Stimulated activated CD8-positive, alpha-beta memory T cell treated with anti-CD3 and anti-CD28 coated beads, Interleukin-12 subunit alpha, Interleukin-12 subunit beta, amount 100 ng/mL, for 1 hour (primary cell): ENCODE data around the gene ARG2.
"Not testable (repeated sequence)": the region's sequence is repeated elsewhere in the genome, so short reads cannot be mapped to it uniquely, and the experiment has no call there.

Source experiments
- DNase-seq: peaks from one replicate; pipeline ENCODE4 v3.0.0-alpha.2; 2020; ENCODE audit warnings: low read depth

The ARG2 gene

GRCh38 chr14:67586369-67586768 lies 33.4 kb upstream of the ARG2 start:
- no peak for DNase-seq

GRCh38 chr14:67589204-67589770 lies 30.4 kb upstream of the ARG2 start:
- no peak for DNase-seq

GRCh38 chr14:67593650-67594049 lies 26.1 kb upstream of the ARG2 start:
- DNase-seq, result not testable (repeated sequence)

GRCh38 chr14:67595392-67595791 lies 24.3 kb upstream of the ARG2 start:
- DNase-seq, result no peak

GRCh38 chr14:67599698-67600561 lies 19.8 kb upstream of the ARG2 start, which contains the start of gene PIGH:
PIGH (minus strand) TSS chr14:67600268; CDS start chr14:67600203, 65 bp downstream.
- peak; percentile 83 for DNase-seq

GRCh38 chr14:67600562-67600974 lies 19.2 kb upstream of the ARG2 start:
- not testable (repeated sequence) for DNase-seq

GRCh38 chr14:67602076-67602475 lies 17.6 kb upstream of the ARG2 start:
- no peak for DNase-seq

GRCh38 chr14:67602995-67603545 lies 16.6 kb upstream of the ARG2 start:
- no peak for DNase-seq

GRCh38 chr14:67607646-67608045 lies 12.1 kb upstream of the ARG2 start:
- DNase-seq, result no peak

- no peak for DNase-seq
Observed at GRCh38 chr14:67609642-67610310, 9.9 kb upstream of the ARG2 start.

- no peak for DNase-seq
Observed at GRCh38 chr14:67610491-67610890, 9.2 kb upstream of the ARG2 start.

GRCh38 chr14:67618617-67619063 lies 1.1 kb upstream of the ARG2 start:
- no peak for DNase-seq

GRCh38 chr14:67620217-67620785 lies 581 bp downstream of the ARG2 start:
- no peak for DNase-seq

- no peak for DNase-seq
Observed at GRCh38 chr14:67622675-67623074, 3.0 kb downstream of the ARG2 start.

- DNase-seq, result no peak
Observed at GRCh38 chr14:67623114-67623513, 3.4 kb downstream of the ARG2 start.

GRCh38 chr14:67626131-67626530 lies 6.4 kb downstream of the ARG2 start:
- not testable (repeated sequence) for DNase-seq

- no peak for DNase-seq
Observed at GRCh38 chr14:67627519-67627918, 7.8 kb downstream of the ARG2 start.

- no peak for DNase-seq
Observed at GRCh38 chr14:67630186-67630585, 10.5 kb downstream of the ARG2 start.

GRCh38 chr14:67630938-67631337 lies 11.2 kb downstream of the ARG2 start:
- DNase-seq, result no peak

GRCh38 chr14:67633451-67634147 lies 13.9 kb downstream of the ARG2 start:
- DNase-seq, result no peak

GRCh38 chr14:67636361-67636919 lies 16.7 kb downstream of the ARG2 start:
- DNase-seq, result no peak
